GM18511 (cell line): Measurements from ENCODE around the gene RBM17.
"Not testable (repeated sequence)": the region's sequence is repeated elsewhere in the genome, so short reads cannot be mapped to it uniquely, and the experiment has no call there.

ENCODE experiments used
- ATAC-seq: cut with Tn5 transposase; IDR thresholded peaks from one replicate; pipeline ENCODE4 v1.9.1; 2021; ENCODE audit warnings: mild to moderate bottlenecking, moderate library complexity; ENCODE audit not compliant: unreplicated experiment

Gene RBM17

DNA sequence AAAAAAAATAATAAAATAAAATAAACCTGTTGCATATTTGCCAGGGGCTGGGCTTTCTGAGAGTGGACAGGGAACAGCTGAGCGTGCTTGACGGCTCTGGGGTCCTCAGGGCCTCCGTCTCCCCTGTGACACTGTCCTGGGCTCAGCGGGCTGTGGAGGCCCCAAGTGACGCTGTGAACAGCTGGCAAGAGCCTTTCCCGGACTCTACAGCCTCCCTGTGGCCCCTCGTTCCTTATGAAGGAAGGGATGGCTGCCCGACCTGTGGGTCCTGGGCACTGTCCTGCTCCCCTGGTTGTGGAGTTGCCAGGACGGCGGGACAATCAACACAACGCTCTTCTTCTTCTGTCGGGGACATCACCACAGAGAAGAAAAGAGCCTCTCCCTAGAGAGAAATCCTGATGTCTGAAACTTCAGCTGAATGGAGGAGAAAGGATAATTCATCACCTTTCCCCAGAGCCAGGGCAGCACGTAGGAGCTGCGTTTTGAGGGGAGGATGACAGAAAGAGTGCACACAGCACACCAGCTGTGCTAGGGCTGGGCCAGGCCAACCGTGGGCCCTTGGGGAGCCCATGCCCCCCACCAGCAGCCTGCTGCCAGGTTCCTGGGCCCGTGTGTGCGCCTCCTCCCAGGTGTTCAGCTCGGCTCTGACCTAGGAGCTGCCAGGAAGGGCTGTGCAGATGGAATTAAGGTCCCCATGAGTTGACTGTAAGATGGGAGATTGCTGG lies 45.4 kb downstream of the RBM17 start:
- ATAC-seq: no peak

DNA sequence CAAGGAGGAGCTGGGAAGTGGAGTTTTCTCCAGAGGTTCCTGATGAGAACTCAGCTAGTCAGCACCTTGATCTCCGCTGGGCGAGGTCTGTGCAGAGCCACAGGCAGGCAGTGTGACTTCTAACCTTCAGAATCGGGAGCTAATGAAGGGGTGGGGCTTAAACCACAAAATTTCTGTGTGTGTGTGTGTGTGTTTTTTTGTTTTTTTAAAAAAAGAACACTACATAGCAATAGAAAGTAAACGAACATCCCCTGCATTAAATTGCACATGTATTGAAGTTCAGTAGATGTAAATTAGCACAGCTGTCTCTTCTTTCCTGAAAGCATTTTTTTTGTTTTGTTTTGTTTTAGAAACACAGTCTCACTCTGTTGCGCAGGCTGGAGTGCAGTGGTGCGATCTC lies 46.2 kb downstream of the RBM17 start:
- no peak for ATAC-seq

DNA sequence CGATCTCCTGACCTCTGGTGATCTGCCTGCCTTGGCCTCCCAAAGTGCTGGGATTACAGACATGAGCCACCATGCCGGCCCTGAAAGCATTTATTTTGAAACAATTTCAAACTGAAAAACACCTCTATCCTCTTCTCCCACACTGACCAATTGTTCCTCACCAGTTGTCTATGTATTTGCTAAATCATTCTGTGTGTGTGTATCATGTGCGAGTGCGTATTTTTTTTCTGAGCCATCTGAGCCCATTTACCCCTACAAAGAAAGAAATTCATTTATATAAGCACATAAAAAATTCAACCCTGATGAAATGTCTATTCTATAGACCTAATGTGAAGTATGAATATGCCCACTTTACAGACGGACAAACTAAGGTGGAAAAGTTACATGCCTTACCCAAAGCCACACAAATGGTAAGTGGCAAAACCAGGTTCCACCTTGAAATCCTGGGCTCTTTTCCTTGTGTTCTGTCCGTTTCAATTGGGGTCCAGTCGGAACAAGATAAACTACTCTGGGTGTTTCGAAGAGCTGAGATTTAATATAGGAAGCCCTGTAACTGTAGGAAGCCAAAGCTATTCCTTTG lies 46.8 kb downstream of the RBM17 start:
- ATAC-seq: no peak

DNA sequence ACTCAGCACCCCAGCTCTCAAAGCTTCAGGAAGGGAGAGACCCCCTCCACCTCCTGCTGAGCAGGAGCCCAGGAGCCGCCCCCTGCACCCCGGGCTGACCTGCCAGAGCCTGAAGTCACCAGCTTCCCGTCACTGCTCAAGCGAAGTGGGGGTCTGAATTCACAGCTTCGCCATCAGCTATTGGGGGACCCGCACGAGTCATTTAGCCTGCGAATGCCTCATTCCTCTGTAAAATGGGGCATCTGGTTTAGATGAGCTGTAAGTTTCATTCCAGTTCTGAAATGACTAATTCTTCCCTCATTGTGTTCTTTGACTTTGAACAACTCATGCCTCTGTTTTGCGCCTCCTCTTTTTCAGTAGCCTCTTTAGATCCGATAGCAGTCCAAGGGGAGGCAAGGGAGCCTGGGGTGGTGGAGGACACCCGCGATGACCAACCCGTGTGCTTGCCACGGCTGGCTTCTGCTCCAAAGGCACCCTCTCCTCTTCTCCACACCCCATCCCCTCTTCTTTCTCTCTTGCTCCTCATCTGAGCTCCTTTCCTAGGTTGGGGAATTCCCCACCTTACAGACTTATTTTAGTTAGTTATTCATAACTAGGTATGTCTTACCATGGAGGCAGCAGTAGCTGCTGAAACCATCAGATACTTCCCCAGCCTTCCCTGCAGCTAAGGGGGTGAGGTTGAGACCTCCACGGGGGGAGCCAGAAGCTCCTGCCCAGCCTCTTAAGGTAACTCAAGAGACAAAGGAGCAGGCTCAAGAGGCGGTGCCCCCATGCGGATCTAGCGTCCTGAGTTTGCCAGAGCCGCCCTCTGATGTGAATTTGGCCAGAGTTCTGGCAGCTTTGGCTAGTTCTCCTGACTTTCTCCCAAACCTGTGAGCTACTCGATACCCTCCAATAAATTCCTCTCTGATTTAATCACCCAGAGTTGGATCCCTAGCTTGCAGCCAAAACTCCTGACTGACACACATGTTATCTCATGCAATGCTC lies 47.7 kb downstream of the RBM17 start:
- peak; percentile 64 for ATAC-seq

DNA sequence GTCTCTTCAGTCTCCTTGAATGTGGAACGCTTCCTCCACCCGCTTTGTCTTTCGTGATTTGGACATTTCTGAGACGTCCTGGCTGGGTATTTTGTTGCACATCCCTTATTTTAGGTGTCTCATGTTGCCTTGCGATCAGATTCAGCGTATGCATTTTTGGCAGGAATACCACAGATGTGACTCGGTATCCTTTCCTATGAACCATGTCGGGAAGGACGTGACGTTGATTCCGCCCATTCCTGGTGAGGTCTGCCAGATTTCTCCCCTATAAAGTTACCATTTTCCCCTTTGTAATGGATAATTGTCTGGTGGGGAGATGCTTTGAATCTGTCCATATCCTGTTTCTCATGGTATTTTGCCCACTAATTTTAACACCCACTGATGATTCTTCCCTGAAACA lies 49.6 kb downstream of the RBM17 start:
- ATAC-seq: no peak

DNA sequence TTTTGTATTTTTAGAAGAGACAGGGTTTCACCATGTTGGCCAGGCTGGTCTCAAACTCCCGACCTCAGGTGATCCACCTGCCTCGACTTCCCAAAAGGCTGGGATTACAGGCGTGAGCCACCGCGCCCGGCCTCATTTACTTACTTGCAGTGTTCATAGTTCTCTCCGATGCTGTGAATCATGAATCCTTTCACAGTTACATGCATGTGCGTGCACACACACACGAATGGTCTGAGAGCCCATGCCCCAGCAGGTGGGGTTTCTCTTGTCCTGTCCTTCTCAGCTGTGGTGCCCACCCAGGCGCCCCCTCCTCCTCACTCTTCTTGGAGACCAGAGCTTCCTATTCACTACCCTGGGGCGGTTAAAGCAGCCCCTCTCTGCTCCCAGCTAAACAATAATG lies 50.6 kb downstream of the RBM17 start:
- no peak for ATAC-seq

DNA sequence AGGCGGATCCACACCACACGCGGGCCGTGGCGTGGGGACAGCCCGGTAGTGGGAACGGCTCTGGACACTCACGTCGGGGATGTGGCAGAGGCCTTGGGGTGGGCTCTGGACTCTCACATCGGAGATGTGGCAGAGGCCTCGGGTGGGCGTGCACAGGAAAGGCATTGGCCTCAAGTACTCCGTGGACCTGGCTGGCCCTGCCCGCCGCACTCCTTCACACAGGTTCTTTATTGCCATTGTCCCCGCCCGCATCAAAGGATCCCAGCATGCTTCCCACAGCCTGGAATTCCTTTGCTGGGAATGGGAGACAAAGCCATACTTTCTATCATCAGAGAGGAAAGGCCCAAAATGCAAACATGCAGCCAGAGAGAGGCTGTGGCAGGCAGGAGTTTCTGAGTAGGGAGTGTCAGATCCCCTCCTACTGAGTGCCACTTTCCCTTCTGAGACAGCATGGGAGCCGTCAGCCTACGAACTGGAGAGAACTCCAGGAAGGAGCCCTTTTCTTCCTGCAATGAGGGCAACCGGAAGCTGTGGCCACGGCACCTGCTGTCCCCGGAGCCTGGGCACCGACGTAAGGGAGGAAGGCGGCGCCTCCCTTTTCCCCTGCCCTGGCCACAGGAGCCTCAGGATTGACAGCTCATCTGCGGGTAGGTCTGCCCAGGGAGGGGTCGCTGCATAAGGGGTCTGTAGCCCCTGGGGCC lies 51.5 kb downstream of the RBM17 start:
- no peak for ATAC-seq

DNA sequence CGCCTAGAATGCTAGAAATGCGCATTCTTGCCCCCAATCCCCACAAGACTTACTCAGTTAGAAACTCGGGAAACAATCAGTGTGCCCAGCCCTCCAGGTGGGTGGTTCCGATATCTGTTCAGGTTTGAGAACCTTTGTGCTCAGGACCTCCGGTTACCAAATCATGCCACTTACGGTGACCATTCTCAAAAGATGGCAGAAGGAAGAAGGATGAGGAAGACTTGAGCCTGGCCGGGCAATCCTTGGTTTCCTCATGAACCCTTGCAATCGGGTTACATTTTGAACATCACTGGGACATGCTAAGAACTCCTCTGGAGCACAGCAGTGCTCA lies 52.1 kb downstream of the RBM17 start:
- no peak for ATAC-seq

DNA sequence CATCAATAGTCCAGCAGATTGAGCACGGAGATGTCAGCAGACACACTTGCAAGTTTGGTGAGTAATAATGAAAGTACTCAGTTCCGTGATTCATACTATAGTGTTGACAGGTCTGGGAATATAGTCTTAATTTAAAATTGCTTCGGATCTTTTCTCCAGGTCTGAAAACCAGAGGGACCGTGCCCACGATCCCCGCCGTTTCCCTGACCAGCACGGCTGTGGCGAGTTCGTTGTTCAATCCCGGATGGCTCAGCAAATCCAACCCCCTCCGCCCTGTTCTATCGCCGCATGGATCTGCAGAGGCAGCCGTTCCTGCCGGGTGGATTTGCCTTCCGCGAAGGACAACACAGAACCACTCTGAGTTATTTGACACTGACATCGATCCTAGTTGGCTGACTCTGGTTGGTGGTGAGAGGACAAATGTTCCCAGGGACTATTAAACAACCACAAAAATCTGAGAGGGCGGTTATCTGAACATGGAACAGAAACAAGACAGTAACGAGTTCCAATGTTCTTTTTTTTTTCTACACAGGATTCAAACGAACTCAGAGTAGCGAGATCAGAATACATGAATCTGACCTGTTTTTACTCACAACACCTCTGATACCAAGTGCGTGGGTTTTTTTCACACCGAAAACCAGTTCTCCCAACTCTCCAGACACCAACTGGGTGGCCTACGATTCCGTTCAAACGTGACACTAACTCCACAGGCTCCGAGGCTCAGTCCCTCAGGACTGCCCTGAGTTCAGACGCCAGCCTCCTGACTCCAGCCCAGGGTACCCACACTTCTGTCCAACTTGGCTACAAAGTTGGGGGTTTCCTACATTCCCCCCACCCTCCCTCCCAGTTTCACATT lies 52.7 kb downstream of the RBM17 start:
- peak; percentile 59 for ATAC-seq

DNA sequence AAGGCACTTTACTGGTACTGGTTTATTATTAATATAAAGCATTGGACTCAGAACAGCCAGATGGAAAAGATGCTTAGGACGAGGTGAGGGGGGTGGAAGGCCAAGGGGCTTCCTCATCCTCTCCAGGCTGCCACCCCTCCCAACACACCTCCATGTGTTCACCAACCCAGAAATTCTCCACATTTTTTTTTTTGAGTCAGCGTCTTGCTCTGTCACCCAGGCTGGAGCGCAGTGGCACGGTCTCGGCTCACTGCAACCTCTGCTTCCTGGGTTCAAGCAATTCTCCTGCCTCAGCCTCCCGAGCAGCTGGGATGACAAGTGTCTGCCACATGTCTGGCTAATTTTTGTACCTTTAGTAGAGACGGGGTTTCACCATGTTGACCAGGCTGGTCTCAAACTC lies 53.4 kb downstream of the RBM17 start:
- not testable (repeated sequence) for ATAC-seq

DNA sequence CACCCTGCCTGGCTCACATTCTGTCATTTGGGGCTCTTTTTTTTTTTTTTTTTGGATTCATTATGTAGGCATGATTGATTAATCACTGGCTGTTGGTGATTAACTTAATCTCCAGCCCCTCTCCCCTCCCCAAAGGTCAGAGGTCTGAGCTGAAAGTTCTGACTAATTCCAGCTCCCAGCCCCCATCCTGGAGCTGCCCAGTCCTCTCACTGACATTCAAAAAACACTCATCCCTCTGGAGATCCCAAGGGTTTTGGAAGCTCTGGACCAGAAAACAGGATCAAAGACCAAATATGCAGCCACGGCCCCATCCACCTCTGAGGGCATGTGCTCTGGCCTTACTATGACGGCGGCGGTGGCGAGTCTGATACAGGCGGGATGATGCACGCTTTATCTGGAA lies 53.8 kb downstream of the RBM17 start:
- no peak for ATAC-seq

DNA sequence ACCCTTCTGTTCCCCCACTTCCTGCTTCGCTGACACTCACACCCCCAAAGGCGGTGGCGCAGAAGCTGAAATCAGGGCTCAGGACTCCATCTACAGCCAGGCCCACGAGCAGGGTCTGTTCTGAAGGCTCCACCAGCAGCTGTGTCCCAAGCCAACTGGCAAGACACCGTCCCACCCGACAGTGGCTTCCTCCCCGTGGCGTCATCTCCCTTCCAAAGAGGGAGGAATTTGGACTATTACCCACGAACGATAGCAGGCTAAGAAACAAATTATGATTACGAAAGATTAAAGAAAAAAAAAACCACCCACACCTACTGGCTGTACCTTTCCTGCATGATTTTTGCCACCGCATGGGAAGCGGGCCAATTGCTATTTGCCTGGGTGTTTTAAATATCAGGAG lies 54.3 kb downstream of the RBM17 start:
- no peak for ATAC-seq

DNA sequence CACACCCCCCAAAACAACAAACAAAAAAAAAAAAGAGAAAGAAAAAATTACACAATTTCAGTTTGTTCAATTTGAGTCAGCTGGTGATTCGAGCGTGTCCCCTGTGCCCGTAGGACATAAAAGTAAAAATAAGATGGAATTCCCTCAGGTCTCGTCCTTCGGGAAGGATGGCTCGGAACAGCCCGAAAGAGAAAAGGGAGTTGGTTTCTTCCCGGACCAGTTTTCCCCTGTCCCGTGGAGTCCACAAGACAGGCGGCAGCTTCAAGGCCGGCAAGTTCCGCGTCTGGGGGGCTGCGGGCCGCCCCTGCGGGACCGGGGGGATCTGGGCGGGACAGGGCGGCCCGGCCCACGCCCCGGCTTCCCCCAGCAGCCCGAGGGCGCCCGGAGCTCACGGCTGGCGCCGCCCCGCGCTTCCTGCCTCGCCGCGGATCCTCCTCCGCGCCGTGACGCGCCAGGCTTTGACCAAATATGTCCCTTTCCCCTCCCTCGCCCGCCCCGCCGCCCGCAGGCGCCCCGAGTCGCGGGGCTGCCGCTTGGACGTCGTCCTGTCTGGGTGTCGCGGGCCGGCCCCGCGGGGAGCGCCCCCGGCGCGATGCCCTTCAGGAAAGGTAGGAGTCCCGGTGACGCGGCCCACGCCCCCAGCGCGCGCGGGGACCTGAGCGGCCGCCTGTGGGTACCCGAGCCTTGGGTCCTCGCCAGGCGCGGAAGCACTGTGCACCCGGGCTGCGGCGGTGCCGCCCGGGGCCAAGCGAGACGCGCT lies 55.8 kb downstream of the RBM17 start:
- peak; percentile 70 for ATAC-seq

DNA sequence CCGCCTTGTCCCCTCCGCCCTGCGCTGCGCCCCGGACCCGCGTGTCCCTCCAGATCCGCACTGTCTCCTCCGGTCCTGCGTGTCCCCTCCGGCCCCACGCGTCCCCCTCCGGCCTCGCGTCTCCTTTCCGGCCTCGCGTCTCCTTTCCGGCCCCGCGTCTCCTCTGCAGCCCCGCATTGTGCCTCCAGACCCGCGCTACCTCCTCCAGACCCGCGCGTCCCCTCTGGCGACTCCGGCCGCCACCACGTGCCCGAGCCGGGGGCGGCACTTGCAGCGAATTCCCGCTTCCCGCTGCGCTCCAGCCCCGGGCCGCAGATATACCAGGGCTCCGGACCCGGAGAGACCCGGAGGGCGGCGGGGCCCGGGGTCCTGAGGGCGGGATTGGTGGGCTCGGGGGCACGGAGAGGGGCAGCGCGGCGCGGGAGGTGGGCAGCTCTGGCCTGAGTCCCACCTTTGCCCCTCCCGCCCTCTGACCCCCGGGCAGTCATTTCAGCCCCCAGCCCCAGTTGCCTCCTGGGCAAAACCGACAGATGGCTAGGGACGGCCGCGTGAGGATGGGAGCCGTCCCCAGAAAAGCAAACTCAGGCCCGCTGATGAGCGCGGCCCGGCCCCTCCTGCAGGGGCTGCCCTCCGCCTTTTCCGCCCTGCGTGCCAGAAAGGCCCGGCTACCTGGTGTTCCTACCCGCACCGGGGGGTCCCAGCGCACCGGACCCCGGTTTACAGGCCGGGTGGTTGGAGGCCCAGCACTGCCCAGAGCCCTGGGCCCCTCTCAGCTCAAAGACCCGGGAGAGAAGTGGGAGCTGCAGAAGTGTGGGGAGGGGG lies 56.5 kb downstream of the RBM17 start:
- peak; percentile 0 for ATAC-seq

DNA sequence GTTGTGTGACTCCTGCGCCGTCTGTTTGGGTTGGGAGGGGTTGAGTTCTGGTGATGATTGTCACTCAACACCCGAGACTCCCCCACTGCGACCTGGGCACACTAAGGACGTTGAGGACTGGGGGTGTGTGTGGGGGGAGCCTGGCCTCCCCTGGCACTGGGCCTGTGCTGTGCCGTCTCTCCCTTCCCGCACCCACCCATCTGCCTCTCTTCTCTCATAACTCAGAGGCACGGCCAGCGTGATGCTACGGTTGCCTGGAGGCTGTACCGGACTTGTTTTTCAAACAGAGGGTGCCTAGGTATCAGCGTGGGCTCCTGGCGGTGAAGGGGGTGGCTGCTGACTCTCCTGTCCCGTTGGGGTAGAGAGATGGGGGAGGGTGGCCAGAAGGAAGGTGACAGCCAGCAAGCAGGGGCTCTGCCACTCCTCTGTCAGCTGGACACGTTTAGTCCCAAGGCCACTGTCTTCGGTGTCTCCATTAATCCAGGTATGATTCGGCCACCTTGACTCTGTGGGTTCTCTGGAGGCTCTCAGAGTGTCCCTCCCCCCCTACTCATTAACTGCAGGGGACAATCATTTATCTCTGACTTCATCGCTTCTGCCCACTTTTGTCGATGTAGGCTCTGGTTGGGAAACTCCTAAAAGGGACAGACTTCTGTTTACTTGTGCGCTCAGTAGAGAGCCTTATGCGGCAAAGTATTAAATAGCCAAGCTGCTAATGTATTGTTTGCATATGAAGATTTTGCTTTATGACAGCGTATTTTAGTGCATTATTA lies 57.4 kb downstream of the RBM17 start:
- ATAC-seq: no peak

DNA sequence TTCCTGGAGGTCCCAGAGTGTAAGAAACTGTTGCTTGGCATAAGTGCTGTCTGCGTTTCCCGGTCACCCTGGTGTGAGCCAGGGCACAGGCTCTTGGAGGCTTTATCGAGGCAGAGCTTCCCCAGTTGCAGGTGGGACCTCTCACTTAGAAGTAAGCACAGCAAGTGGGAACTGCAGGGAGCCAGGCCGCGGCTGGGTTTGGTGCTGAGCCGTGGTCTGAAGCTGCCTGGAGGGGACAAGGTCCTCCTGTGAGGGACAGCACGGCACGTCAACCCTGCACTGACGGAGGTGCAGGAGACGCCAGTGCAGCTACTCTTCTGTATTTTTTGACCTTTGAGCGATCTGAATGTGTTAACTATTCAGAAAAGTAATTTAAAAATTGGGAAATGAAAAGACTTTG lies 58.1 kb downstream of the RBM17 start:
- ATAC-seq: no peak

DNA sequence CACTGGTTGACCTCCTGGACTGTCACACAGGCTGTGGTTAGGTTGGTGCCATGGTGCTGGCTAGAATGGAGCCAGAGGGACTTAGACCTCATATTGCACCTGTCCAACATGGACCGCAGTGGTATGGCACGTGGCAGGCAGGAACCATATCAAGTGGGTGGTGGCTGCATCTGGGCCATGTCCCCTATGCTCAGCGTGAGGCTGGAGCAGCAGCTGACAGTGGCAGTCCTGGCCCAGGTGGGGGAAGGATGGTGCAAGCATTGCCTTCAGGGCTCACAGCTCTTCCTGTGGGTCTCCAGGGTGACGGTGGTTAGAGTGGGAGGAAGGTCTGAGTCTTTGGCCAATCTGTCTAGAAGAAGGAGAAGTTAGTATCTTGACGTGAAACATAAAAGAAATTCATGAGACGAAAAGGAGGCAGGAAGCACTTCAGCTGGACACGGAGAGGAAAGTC lies 59.4 kb downstream of the RBM17 start:
- ATAC-seq: peak; percentile 23

DNA sequence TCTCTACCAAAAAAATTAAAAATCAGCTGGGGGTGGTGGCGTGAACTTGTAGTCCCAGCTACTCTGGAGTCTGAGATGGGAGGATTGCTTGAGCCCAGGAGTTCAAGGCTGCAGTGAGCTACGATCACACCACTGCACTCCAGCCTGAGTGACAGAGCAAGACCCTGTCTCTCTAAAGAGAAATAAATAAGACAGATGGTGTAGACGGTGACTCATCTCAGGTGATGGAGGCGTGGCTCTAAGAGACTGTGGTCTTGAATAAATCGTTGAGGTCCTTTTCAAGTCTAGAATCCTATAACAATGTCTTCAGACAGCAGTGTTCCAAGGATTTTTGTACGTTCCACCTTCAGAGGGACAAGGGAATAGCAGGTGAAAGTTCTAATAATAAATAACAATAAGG lies 60.1 kb downstream of the RBM17 start:
- ATAC-seq: no peak
